CD4-positive, alpha-beta T cell (primary cell): ENCODE results near the gene FOXP4. TPM values are rescaled to one million over a fixed set of nuclear protein-coding genes. Genes with fewer than 3 reads are reported as not detected.
A peak's percentile ranks its signal among the peaks of the same experiment; 100 is the strongest.

ENCODE experiments used
- ATAC-seq: fragments of 200-7000 bp; cut with Tn5 transposase; one replicate; pipeline ENCODE4 v1.10.0; 2022; ENCODE audit warnings: mild to moderate bottlenecking; ENCODE audit not compliant: poor library complexity
- CTCF ChIA-PET: fragments of 350-600 bp; sonication (Branson Sonifier 250); formaldehyde crosslinking; loops from one replicate; lab custom pipeline; 2021; ENCODE audit warnings: antibody characterized with exemption, inconsistent platforms; lab: Charles Lee
- POLR2A ChIA-PET: fragments of 350-600 bp; sonication (Branson Sonifier 250); formaldehyde crosslinking; loops from one replicate; lab custom pipeline; 2021; ENCODE audit warnings: antibody characterized with exemption, inconsistent platforms; lab: Charles Lee
- DNase-seq, 14 experiments: peaks; one replicate each; pipeline ENCODE4 v3.0.0-alpha.2; 2013 to 2020; ENCODE audit warnings: mixed read lengths in 2 of 14
- H3K27ac ChIP-seq, 2 donors: one replicate each; pipeline versions ENCODE4 v1.5.1 to v1.7.0; 2013; ENCODE audit warnings: low read length in 2 of 2, low read depth in 1 of 2, mild to moderate bottlenecking in 1 of 2
- H3K27me3 ChIP-seq, 2 experiments: 1 replicate in 1 of 2; 2 replicates in 1 of 2; pipeline versions ENCODE4 v1.6.1 to v1.7.0; 2013; ENCODE audit warnings: low read length in 2 of 2, control low read depth in 1 of 2, mild to moderate bottlenecking in 1 of 2, moderate library complexity in 1 of 2; ENCODE audit not compliant: insufficient read depth in 2 of 2, control insufficient read depth in 1 of 2
- H3K36me3 ChIP-seq: one replicate; pipeline ENCODE4 v1.6.1; 2013; ENCODE audit warnings: low read length, control low read depth; ENCODE audit not compliant: insufficient read depth
- H3K4me1 ChIP-seq: one replicate; pipeline ENCODE4 v1.6.1; 2013; ENCODE audit warnings: low read length, control low read depth; ENCODE audit not compliant: insufficient read depth
- H3K4me3 ChIP-seq: one replicate; pipeline ENCODE4 v1.5.1; 2013; ENCODE audit warnings: mild to moderate bottlenecking, low read length, moderate library complexity
- H3K9me3 ChIP-seq, 2 experiments: 1 replicate in 1 of 2; 2 replicates in 1 of 2; pipeline versions ENCODE4 v1.6.1 to v1.7.0; 2013; ENCODE audit warnings: low read length in 2 of 2, mild to moderate bottlenecking in 2 of 2, control low read depth in 1 of 2, moderate library complexity in 1 of 2; ENCODE audit not compliant: control insufficient read depth in 1 of 2, insufficient read depth in 1 of 2
- H3K27ac Mint-ChIP-seq: one replicate; pipeline ENCODE4 v1.8.0; 2020; ENCODE audit warnings: mixed read lengths
- H3K27me3 Mint-ChIP-seq: one replicate; pipeline ENCODE4 v1.8.0; 2021; ENCODE audit warnings: mixed read lengths
- H3K36me3 Mint-ChIP-seq: one replicate; pipeline ENCODE4 v1.8.0; 2021; ENCODE audit warnings: low read depth, mixed read lengths
- H3K4me1 Mint-ChIP-seq: one replicate; pipeline ENCODE4 v1.8.0; 2021; ENCODE audit warnings: low read depth, mixed read lengths
- H3K4me3 Mint-ChIP-seq: one replicate; pipeline ENCODE4 v1.8.0; 2020; ENCODE audit warnings: mild to moderate bottlenecking, mixed read lengths
- H3K9me3 Mint-ChIP-seq: one replicate; pipeline ENCODE4 v1.8.0; 2020; ENCODE audit warnings: mixed read lengths
- intact Hi-C, 2 experiments: fragments of 100-400 bp; cut with DNase I in 1 of 2; cut with micrococcal nuclease in 1 of 2; formaldehyde crosslinking; loops; one replicate each; pipeline versions ENCODE4 v1.15.1 to v1.9.0; 2023 to 2025; cut with DNase I, micrococcal nuclease
- total RNA-seq, 174 experiments: library from RNA in 2 of 174; stranded (reverse) in 2 of 174; gene quantifications; one replicate each; pipeline ENCODE4 v1.2.3 and lab custom pipeline; 2021 to 2026
- TF ChIP-seq, protein P1 (sequence below): fragments of 200-600 bp; IDR thresholded peaks from one replicate; pipeline ENCODE4 v1.8.0; 2022; ENCODE audit warnings: antibody characterized with exemption, mild to moderate bottlenecking

FOXP4 gene
- total RNA-seq, 2 experiments from 2014 or later: 3.7 to 3.9 TPM

DNA sequence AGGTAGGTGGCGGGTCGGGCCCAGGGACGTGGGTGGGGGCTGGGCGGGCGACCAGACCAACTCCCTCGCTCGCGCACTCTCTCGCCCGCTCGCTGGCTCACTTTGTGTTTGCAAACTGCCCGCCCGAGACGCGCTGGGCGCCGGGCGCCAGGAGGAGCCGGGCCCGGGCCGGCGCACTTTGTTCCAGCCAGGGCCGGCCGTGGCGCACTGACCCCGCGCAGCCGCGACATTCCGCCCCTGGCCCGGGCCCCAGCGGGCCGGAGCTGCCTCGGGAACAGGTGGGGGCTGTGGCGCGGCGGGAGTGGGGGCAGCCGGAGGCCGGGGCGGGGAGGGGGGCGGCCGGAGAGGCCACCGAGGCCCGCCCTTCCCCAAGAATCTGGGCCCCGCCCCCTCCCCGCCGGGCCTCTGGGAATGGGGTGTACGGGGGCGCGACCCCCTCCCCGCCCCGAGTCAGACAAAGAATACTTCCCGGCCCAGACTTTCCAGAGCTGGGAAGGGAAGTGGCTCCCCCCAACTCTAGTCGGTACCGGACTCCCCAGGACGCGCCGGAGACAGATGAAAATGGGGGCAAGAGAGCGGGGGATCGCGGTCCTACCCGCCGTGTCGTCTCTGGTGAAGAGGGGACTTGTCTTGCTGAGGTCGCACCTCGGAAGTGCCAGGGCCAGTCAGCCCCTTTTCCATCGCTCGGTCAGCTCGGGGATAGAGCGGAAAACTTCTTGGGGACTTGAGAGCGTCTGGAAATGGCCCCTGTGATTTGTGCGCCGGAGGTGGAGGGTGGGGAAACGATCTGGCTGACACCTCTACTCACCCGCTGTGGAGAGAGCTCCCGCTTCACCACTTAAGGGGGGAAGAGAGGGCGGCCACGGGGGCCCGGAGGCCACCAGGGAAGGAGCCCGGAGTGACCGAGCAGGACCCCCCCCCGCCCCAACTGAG lies 951 bp downstream of the FOXP4 start:
- H3K36me3 Mint-ChIP-seq: peaks cover 4% of the 10 kb centered on the region
- ChIA-PET POLR2A (interaction anchor here (0.9 to 2.5 kb wide), 4 partner anchors 10 to 248 kb away, joined by 3 to 12 read pairs (median 4); no protein-coding TSS in a partner anchor), CTCF (no interaction called here)
- H3K9me3 Mint-ChIP-seq: no peaks in the 10 kb centered on the region
- H3K4me3 ChIP-seq: peak overlapping the region; percentile 69
- H3K27me3 ChIP-seq: peaks cover 17 to 24% of the 10 kb centered on the region in 2 experiments
- TF ChIP-seq, protein P1, sequence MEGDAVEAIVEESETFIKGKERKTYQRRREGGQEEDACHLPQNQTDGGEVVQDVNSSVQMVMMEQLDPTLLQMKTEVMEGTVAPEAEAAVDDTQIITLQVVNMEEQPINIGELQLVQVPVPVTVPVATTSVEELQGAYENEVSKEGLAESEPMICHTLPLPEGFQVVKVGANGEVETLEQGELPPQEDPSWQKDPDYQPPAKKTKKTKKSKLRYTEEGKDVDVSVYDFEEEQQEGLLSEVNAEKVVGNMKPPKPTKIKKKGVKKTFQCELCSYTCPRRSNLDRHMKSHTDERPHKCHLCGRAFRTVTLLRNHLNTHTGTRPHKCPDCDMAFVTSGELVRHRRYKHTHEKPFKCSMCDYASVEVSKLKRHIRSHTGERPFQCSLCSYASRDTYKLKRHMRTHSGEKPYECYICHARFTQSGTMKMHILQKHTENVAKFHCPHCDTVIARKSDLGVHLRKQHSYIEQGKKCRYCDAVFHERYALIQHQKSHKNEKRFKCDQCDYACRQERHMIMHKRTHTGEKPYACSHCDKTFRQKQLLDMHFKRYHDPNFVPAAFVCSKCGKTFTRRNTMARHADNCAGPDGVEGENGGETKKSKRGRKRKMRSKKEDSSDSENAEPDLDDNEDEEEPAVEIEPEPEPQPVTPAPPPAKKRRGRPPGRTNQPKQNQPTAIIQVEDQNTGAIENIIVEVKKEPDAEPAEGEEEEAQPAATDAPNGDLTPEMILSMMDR: no peak
- peaks cover 30% of the 10 kb centered on the region for H3K4me1 Mint-ChIP-seq
- H3K9me3 ChIP-seq: peaks cover 0 to 12% of the 10 kb centered on the region in 2 experiments
- intact Hi-C loops: loop anchor here (1.0 to 5.0 kb wide), 4 partner anchors 13 to 475 kb away; partner anchors contain the start of genes NFYA (in 1 of the 2) and OARD1 (in 1 of the 2)
- ATAC-seq: no peak
- peaks cover 38% of the 10 kb centered on the region for H3K4me1 ChIP-seq
- DNase-seq: peak in 7 of 14 experiments; percentile 18 to 61 (median 32)
- peaks cover 3% of the 10 kb centered on the region for H3K36me3 ChIP-seq
- no peak overlapping the region for H3K27ac ChIP-seq
- H3K27ac Mint-ChIP-seq: peak overlapping the region; percentile 28
- peaks cover 21% of the 10 kb centered on the region for H3K27me3 Mint-ChIP-seq
- peak overlapping the region; percentile 93 for H3K4me3 Mint-ChIP-seq

DNA sequence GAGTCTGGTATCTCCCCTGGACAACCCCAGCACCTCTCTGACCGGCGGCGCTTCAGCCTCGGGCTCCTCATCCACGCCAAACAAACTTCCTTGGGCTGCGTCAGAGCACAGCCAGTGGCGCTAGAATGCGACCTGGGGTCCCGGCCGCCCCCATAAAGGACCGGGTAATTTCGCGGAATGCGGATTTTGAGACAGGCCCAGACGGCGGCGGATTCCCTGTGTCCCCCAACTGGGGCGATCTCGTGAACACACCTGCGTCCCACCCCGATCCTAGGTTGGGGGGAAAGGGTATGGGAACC lies 1.6 kb downstream of the FOXP4 start:
- intact Hi-C loops: loop anchor here (5.0 kb wide), 2 partner anchors 45 to 475 kb away; partner anchors contain the start of genes NFYA (in 1 of the 2) and OARD1 (in 1 of the 2)
- Histone ChIP-seq H3K9me3 (peaks cover 0 to 12% of the 10 kb centered on the region in 2 experiments), H3K27me3 (peaks cover 17 to 24% of the 10 kb centered on the region in 2 experiments), H3K4me1 (peaks cover 38% of the 10 kb centered on the region), H3K36me3 (peaks cover 3% of the 10 kb centered on the region), H3K4me3 (peak overlapping the region; percentile 69), H3K27ac (no peak overlapping the region)
- peaks cover 4% of the 10 kb centered on the region for H3K36me3 Mint-ChIP-seq
- ATAC-seq: no peak
- H3K4me3 Mint-ChIP-seq: peak overlapping the region; percentile 93
- POLR2A ChIA-PET: interaction anchor here (1.0 to 2.5 kb wide), 2 partner anchors 10 to 14 kb away, joined by 3 to 12 read pairs; no protein-coding TSS in a partner anchor
- no peak for DNase-seq
- H3K27me3 Mint-ChIP-seq: peaks cover 21% of the 10 kb centered on the region
- H3K9me3 Mint-ChIP-seq: no peaks in the 10 kb centered on the region
- peaks cover 30% of the 10 kb centered on the region for H3K4me1 Mint-ChIP-seq
- CTCF ChIA-PET: no interaction called here
- peak overlapping the region; percentile 28 for H3K27ac Mint-ChIP-seq
- TF ChIP-seq, protein P1: no peak

DNA sequence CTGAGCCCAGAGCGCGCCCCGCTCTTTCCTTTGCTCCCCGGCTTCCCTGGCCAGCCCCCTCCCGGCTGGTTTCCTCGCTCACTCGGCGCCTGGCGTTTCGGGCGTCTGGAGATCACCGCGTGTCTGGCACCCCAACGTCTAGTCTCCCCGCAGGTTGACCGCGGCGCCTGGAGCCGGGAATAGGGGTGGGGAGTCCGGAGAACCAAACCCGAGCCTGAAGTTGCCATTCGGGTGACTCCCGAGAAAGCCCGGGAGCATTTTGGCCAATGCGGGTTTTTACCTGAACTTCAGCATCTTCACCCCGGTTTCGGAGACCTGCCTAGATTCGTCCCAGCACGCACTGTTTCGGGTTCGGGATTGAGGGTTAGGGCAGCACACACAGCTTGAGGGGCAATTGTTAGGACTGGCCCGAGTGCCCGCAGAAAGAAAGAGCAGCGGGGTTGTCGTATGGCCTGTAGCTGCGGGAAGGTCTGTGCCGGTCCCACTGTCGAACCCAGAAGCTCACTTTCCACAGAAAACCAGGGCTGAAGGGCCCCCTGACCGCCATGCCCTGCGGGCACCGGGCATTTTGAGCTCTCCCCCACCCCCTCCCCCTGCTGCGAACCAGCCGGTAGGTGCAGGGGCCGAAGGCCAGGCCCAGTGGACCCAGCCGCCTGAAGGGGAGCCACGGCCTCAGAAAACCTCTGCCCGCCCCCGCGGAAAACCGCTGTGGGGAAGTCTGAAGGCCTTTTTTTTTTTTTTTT lies 2.1 kb downstream of the FOXP4 start:
- Histone ChIP-seq H3K9me3 (peaks cover 0 to 12% of the 10 kb centered on the region in 2 experiments), H3K27me3 (peaks cover 17 to 24% of the 10 kb centered on the region in 2 experiments), H3K27ac (no peak overlapping the region), H3K4me1 (peaks cover 38% of the 10 kb centered on the region), H3K4me3 (peak overlapping the region; percentile 69), H3K36me3 (peaks cover 3% of the 10 kb centered on the region)
- H3K4me3 Mint-ChIP-seq: peak overlapping the region; percentile 93
- no peak overlapping the region for H3K27ac Mint-ChIP-seq
- TF ChIP-seq, protein P1: no peak
- ATAC-seq (no peak), DNase-seq (peak in 7 of 14 experiments; percentile 7 to 70 (median 20))
- no peaks in the 10 kb centered on the region for H3K9me3 Mint-ChIP-seq
- POLR2A ChIA-PET: interaction anchor here (1.0 to 2.5 kb wide), 2 partner anchors 9 to 13 kb away, joined by 3 to 12 read pairs; no protein-coding TSS in a partner anchor
- intact Hi-C loops: loop anchor here (5.0 kb wide), 2 partner anchors 44 to 476 kb away; partner anchors contain the start of genes NFYA (in 1 of the 2) and OARD1 (in 1 of the 2)
- H3K4me1 Mint-ChIP-seq: peaks cover 30% of the 10 kb centered on the region
- peaks cover 21% of the 10 kb centered on the region for H3K27me3 Mint-ChIP-seq
- CTCF ChIA-PET: interaction anchor here (1.0 kb wide), 1 partner anchor 13 kb away, joined by 4 read pairs; no protein-coding TSS in a partner anchor
- H3K36me3 Mint-ChIP-seq: peaks cover 4% of the 10 kb centered on the region
